ENCODE data around the gene PLSCR2. TPM values are rescaled to one million over a fixed set of nuclear protein-coding genes. Genes with fewer than 3 reads are reported as not detected.
"Not testable (repeated sequence)": the region's sequence is repeated elsewhere in the genome, so short reads cannot be mapped to it uniquely, and the experiment has no call there.

PLSCR2 gene
- polyA plus RNA-seq, 1 experiment, result not detected

- POLR2A ChIA-PET, result no interaction called here
- TF ChIP-seq CTCF (IDR thresholded peaks at IDR 0.05; ENCODE audit: low read depth, low read length), result no peak
- peak; percentile 29 for DNase-seq (ENCODE audit: low read depth, low spot score)
- Histone ChIP-seq H3K4me3 (ENCODE audit: low read depth, low read length) (no peak overlapping the region), H3K27ac (ENCODE audit: low read depth, low read length) (no peak overlapping the region), H3K27me3 (ENCODE audit: control insufficient read depth, insufficient read depth, low read length) (no peaks in the 10 kb centered on the region), H3K9me3 (ENCODE audit: control insufficient read depth, insufficient read depth, low read length) (no peaks in the 10 kb centered on the region)
- CTCF ChIA-PET, result no interaction called here
Measured at GRCh38 chr3:146421819-146422759, 47.3 kb downstream of the PLSCR2 start.

GRCh38 chr3:146416366-146416765 is 53.0 kb downstream of the PLSCR2 start:
- TF ChIP-seq CTCF (IDR thresholded peaks at IDR 0.05; ENCODE audit: low read depth, low read length), result no peak
- CTCF ChIA-PET, result no interaction called here

GRCh38 chr3:146414010-146414409 is 55.4 kb downstream of the PLSCR2 start:
- H3K27ac ChIP-seq (ENCODE audit: low read depth, low read length), result no peak overlapping the region
- ChIA-PET POLR2A (no interaction called here), CTCF (no interaction called here)
- no peak overlapping the region for H3K4me3 ChIP-seq (ENCODE audit: low read depth, low read length)
- peaks cover 11% of the 10 kb centered on the region for H3K9me3 ChIP-seq (ENCODE audit: control insufficient read depth, insufficient read depth, low read length)
- no peaks in the 10 kb centered on the region for H3K27me3 ChIP-seq (ENCODE audit: control insufficient read depth, insufficient read depth, low read length)
- DNase-seq (ENCODE audit: low read depth, low spot score), result no peak
- TF ChIP-seq CTCF (IDR thresholded peaks at IDR 0.05; ENCODE audit: low read depth, low read length), result no peak

More at GRCh38 chr3:146416366-146416765, 53.0 kb downstream of the PLSCR2 start:
- POLR2A ChIA-PET, result no interaction called here
- peaks cover 9% of the 10 kb centered on the region for H3K9me3 ChIP-seq (ENCODE audit: control insufficient read depth, insufficient read depth, low read length)
- no peaks in the 10 kb centered on the region for H3K27me3 ChIP-seq (ENCODE audit: control insufficient read depth, insufficient read depth, low read length)
- DNase-seq (ENCODE audit: low read depth, low spot score), result no peak
- H3K27ac ChIP-seq (ENCODE audit: low read depth, low read length), result no peak overlapping the region
- H3K4me3 ChIP-seq (ENCODE audit: low read depth, low read length), result no peak overlapping the region

GRCh38 chr3:146412711-146413110 is 56.6 kb downstream of the PLSCR2 start:
- DNase-seq (ENCODE audit: low read depth, low spot score); H3K27me3 ChIP-seq (ENCODE audit: control insufficient read depth, insufficient read depth, low read length); H3K4me3 ChIP-seq (ENCODE audit: low read depth, low read length); CTCF ChIA-PET; H3K27ac ChIP-seq (ENCODE audit: low read depth, low read length); POLR2A ChIA-PET: not testable (repeated sequence)
- H3K9me3 ChIP-seq (ENCODE audit: control insufficient read depth, insufficient read depth, low read length), result peaks cover 11% of the 10 kb centered on the region

GRCh38 chr3:146407956-146408355 is 61.4 kb downstream of the PLSCR2 start:
- peaks cover 11% of the 10 kb centered on the region for H3K9me3 ChIP-seq (ENCODE audit: control insufficient read depth, insufficient read depth, low read length)
- ChIA-PET CTCF (no interaction called here), POLR2A (interaction anchor here (0.6 kb wide), 1 partner anchor 143 kb away, joined by 9 read pairs; no protein-coding TSS in a partner anchor)
- no peaks in the 10 kb centered on the region for H3K27me3 ChIP-seq (ENCODE audit: control insufficient read depth, insufficient read depth, low read length)
- no peak for DNase-seq (ENCODE audit: low read depth, low spot score)
- TF ChIP-seq CTCF (IDR thresholded peaks at IDR 0.05; ENCODE audit: low read depth, low read length), result no peak
- no peak overlapping the region for H3K4me3 ChIP-seq (ENCODE audit: low read depth, low read length)
- no peak overlapping the region for H3K27ac ChIP-seq (ENCODE audit: low read depth, low read length)
